ENCODE results near the gene SHISA8. TPM values are rescaled to one million over a fixed set of nuclear protein-coding genes. Genes with fewer than 3 reads are reported as not detected.

SHISA8 gene
- total and polyA plus RNA-seq, 10 of the 15 experiments (the other 5 are each of a cell fraction or from before 2014, with no cell fraction given), result 0.06 to 10.1 (median 0.25) TPM

DNA sequence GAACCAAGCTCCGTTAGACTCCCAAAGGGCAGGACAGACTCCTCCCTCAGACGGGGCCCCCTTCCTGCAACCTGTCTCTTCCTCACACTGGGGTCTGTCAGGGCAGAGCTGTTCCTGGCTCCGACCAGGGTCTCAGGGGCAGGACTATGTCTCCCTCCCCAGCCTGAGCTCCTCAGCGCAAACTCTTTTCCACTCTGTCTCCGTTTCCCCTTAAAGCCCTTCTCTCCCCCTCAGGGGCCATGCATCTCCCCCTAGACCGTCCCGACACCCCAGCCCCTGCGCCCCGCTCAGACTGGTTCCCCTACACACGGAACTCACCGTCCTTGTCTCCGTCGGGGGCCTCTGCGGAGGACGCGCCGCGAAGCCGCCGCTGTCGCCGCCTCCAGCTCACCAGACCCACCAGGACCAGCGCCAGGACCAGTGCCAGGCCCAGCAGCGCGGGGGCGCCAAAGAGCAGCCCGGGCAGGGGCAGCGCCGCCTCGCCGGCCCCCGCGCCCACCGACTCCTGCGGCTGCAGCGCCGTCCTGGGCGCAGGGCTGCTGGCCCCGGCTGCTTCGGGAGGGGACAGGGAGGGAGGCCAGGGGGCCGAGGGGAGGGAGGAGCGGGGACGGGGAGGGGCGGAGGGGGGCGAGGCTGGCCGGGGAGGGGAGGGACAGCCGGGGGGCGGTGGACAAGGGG, 11.0 kb upstream of the SHISA8 start (continued):
- peak; percentile 50 for TF ChIP-seq RAD21 (IDR thresholded peaks at IDR 0.05; ENCODE audit: insufficient read depth, low read depth, low read length)
- no peak for TF ChIP-seq YBX1 (IDR thresholded peaks at IDR 0.05)
- TF ChIP-seq ZNF217 (IDR thresholded peaks at IDR 0.05), result no peak
- no peak for TF ChIP-seq SUZ12 (IDR thresholded peaks at IDR 0.05; ENCODE audit: unreplicated experiment)
- TF ChIP-seq PAX8 (IDR thresholded peaks at IDR 0.05), result no peak
- TF ChIP-seq RFX5 (IDR thresholded peaks at IDR 0.05; ENCODE audit: low read depth, low read length), result no peak
- TF ChIP-seq SMARCA5 (IDR thresholded peaks at IDR 0.05), result peak; percentile 94
- no peak for TF ChIP-seq LARP7 (IDR thresholded peaks at IDR 0.05)
- TF ChIP-seq, protein P1, sequence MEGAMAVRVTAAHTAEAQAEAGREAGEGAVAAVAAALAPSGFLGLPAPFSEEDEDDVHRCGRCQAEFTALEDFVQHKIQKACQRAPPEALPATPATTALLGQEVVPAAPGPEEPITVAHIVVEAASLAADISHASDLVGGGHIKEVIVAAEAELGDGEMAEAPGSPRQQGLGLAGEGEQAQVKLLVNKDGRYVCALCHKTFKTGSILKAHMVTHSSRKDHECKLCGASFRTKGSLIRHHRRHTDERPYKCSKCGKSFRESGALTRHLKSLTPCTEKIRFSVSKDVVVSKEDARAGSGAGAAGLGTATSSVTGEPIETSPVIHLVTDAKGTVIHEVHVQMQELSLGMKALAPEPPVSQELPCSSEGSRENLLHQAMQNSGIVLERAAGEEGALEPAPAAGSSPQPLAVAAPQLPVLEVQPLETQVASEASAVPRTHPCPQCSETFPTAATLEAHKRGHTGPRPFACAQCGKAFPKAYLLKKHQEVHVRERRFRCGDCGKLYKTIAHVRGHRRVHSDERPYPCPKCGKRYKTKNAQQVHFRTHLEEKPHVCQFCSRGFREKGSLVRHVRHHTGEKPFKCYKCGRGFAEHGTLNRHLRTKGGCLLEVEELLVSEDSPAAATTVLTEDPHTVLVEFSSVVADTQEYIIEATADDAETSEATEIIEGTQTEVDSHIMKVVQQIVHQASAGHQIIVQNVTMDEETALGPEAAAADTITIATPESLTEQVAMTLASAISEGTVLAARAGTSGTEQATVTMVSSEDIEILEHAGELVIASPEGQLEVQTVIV (IDR thresholded peaks at IDR 0.05; ENCODE audit: borderline replicate concordance, partially characterized antibody), result no peak
- TF ChIP-seq NBN (IDR thresholded peaks at IDR 0.05), result 0 out of 2 replicates have a peak, but pooled peaks have one; percentile 33
- TF ChIP-seq EED (IDR thresholded peaks at IDR 0.05; ENCODE audit: low read depth), result no peak
- TF ChIP-seq CREM (IDR thresholded peaks at IDR 0.05; ENCODE audit: low read depth), result 0 out of 2 replicates have a peak, but pooled peaks have one; percentile 28
- TF ChIP-seq TAF1 (IDR thresholded peaks at IDR 0.05; ENCODE audit: borderline replicate concordance, low read depth, low read length), result 0 out of 2 replicates have a peak, but pooled peaks have one; percentile 34
- TF ChIP-seq MLLT1 (IDR thresholded peaks at IDR 0.05), result peak; percentile 87
- 0 out of 4 replicates have a peak, but pooled peaks of 1 of the 2 experiments have one; percentile 13 for TF ChIP-seq SRF (IDR thresholded peaks at IDR 0.05; ENCODE audit: low read depth in 2 of 2, low read length in 2 of 2)
- no peak for TF ChIP-seq GABPA (IDR thresholded peaks at IDR 0.05; ENCODE audit: low read depth)
- no peak for TF ChIP-seq ZSCAN29 (IDR thresholded peaks at IDR 0.05)
- TF ChIP-seq KAT2A (conservative IDR thresholded peaks at IDR 0.05; ENCODE audit: control insufficient read depth, low read depth, low read length), result no peak
- peak; percentile 11; the same call in 1 of the 3 replicates for TF ChIP-seq POU2F2 (IDR thresholded peaks at IDR 0.05; ENCODE audit: borderline replicate concordance, low read depth, low read length)
- no peak for TF ChIP-seq EZH2 (IDR thresholded peaks at IDR 0.05; ENCODE audit: borderline replicate concordance, control insufficient read depth, low read depth, low read length)
- no peak for TF ChIP-seq NKRF (conservative IDR thresholded peaks at IDR 0.05)
- no peak for TF ChIP-seq NFYA (IDR thresholded peaks at IDR 0.05; ENCODE audit: borderline replicate concordance, low read depth, low read length)
- no peak for TF ChIP-seq RBBP5 (conservative IDR thresholded peaks at IDR 0.05)
